Vagina (tissue), 2 donors: ENCODE measurements around the gene MARCHF6. TPM values are rescaled to one million over a fixed set of nuclear protein-coding genes. Genes with fewer than 3 reads are reported as not detected.
"Not testable (repeated sequence)": the region's sequence is repeated elsewhere in the genome, so short reads cannot be mapped to it uniquely, and the experiment has no call there.

Experiments used
- DNase-seq, 2 donors: peaks; one replicate each; pipeline ENCODE4 v3.0.0-alpha.2; 2017; ENCODE audit errors: extremely low spot score in 2 of 2
- H3K27ac ChIP-seq: fragments of 200-600 bp; sonication (generic); one replicate; pipeline ENCODE4 v1.5.1; 2019
- H3K27me3 ChIP-seq: fragments of 200-600 bp; sonication (generic); one replicate; pipeline ENCODE4 v1.5.1; 2019
- H3K36me3 ChIP-seq, 2 donors: fragments of 200-600 bp; sonication (generic); one replicate each; pipeline ENCODE4 v1.5.1; 2017 to 2019
- H3K4me1 ChIP-seq: fragments of 200-600 bp; sonication (generic); one replicate; pipeline ENCODE4 v1.5.1; 2019
- H3K4me3 ChIP-seq, 2 donors: fragments of 200-600 bp; sonication (generic); 1 replicate in 1 of 2; 2 replicates in 1 of 2; pipeline ENCODE4 v1.5.1; 2016 to 2019
- H3K9me3 ChIP-seq: fragments of 200-600 bp; sonication (generic); one replicate; pipeline ENCODE4 v1.5.1; 2019
- POLR2A ChIP-seq, 2 donors: fragments of 450-650 bp; IDR thresholded peaks; one replicate each; pipeline ENCODE4 v1.6.1; 2017; ENCODE audit warnings: antibody characterized with exemption in 2 of 2, mild to moderate bottlenecking in 2 of 2, moderate library complexity in 2 of 2
- POLR2AphosphoS5 ChIP-seq, 2 donors: sonication (generic); formaldehyde crosslinking; IDR thresholded peaks; one replicate each; pipeline ENCODE4 v1.9.0; 2017; ENCODE audit warnings: antibody characterized with exemption in 2 of 2, mild to moderate bottlenecking in 2 of 2, low read depth in 1 of 2; ENCODE audit not compliant: insufficient read depth in 1 of 2
- intact Hi-C: fragments of 100-400 bp; cut with DNase I; formaldehyde crosslinking; loops from one replicate; pipeline ENCODE4 v1.15.1; 2023
- total RNA-seq: library from RNA; depleted of rRNA; stranded (reverse); fragments of >200 nt; gene quantifications from one replicate; pipeline ENCODE4 v1.2.3, GENCODE V29; 2016
- TF ChIP-seq, protein P1 (sequence below), 3 experiments: fragments of 450-650 bp in 2 of 3; fragments of 200-600 bp in 1 of 3; sonication (generic) in 1 of 3; IDR thresholded peaks; one replicate each; pipeline ENCODE4 v1.5.1; 2017 to 2019; ENCODE audit warnings: antibody characterized with exemption in 3 of 3, mild to moderate bottlenecking in 2 of 3, moderate library complexity in 2 of 3

The MARCHF6 gene
- total RNA-seq, 1 donor from 2014 or later, result 68.8 TPM

- H3K9me3 ChIP-seq, result no peaks in the 10 kb centered on the region
- no peaks in the 10 kb centered on the region for H3K4me1 ChIP-seq
- DNase-seq, result no peak
- H3K36me3 ChIP-seq, result peaks cover 0 to 36% of the 10 kb centered on the region in 2 donors
- intact Hi-C loops, result no loop called here
- no peaks in the 10 kb centered on the region for H3K27me3 ChIP-seq
- no peak overlapping the region for H3K27ac ChIP-seq
- TF ChIP-seq POLR2AphosphoS5 (IDR thresholded peaks at IDR 0.05; ENCODE audit: insufficient read depth in 1 of 2, low read depth in 1 of 2), result no peak
- no peak for TF ChIP-seq POLR2A (IDR thresholded peaks at IDR 0.05)
- TF ChIP-seq, protein P1, sequence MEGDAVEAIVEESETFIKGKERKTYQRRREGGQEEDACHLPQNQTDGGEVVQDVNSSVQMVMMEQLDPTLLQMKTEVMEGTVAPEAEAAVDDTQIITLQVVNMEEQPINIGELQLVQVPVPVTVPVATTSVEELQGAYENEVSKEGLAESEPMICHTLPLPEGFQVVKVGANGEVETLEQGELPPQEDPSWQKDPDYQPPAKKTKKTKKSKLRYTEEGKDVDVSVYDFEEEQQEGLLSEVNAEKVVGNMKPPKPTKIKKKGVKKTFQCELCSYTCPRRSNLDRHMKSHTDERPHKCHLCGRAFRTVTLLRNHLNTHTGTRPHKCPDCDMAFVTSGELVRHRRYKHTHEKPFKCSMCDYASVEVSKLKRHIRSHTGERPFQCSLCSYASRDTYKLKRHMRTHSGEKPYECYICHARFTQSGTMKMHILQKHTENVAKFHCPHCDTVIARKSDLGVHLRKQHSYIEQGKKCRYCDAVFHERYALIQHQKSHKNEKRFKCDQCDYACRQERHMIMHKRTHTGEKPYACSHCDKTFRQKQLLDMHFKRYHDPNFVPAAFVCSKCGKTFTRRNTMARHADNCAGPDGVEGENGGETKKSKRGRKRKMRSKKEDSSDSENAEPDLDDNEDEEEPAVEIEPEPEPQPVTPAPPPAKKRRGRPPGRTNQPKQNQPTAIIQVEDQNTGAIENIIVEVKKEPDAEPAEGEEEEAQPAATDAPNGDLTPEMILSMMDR (IDR thresholded peaks at IDR 0.05), result no peak
- no peak overlapping the region for H3K4me3 ChIP-seq
Observed at GRCh38 chr5:10384483-10384882, 31.0 kb downstream of the MARCHF6 start.

- Histone ChIP-seq H3K36me3 (peaks cover 0 to 50% of the 10 kb centered on the region in 2 donors), H3K27me3 (no peaks in the 10 kb centered on the region), H3K4me3 (no peak overlapping the region), H3K27ac (no peak overlapping the region), H3K4me1 (no peaks in the 10 kb centered on the region), H3K9me3 (no peaks in the 10 kb centered on the region)
- DNase-seq, result no peak
- intact Hi-C loops, result no loop called here
- TF ChIP-seq POLR2A (IDR thresholded peaks at IDR 0.05) (no peak), POLR2AphosphoS5 (IDR thresholded peaks at IDR 0.05; ENCODE audit: insufficient read depth in 1 of 2, low read depth in 1 of 2) (no peak)
- TF ChIP-seq, protein P1 (IDR thresholded peaks at IDR 0.05), result no peak
Observed at GRCh38 chr5:10387690-10388089, 34.2 kb downstream of the MARCHF6 start.

GRCh38 chr5:10391130-10391529, 37.6 kb downstream of the MARCHF6 start:
- no peak overlapping the region for H3K27ac ChIP-seq
- intact Hi-C loops, result no loop called here
- peaks cover 0 to 69% of the 10 kb centered on the region in 2 donors for H3K36me3 ChIP-seq
- no peaks in the 10 kb centered on the region for H3K27me3 ChIP-seq
- TF ChIP-seq POLR2A (IDR thresholded peaks at IDR 0.05) (no peak), POLR2AphosphoS5 (IDR thresholded peaks at IDR 0.05; ENCODE audit: insufficient read depth in 1 of 2, low read depth in 1 of 2) (no peak)
- TF ChIP-seq, protein P1 (IDR thresholded peaks at IDR 0.05), result no peak
- no peak overlapping the region for H3K4me3 ChIP-seq
- DNase-seq, result no peak
- H3K9me3 ChIP-seq, result no peaks in the 10 kb centered on the region
- H3K4me1 ChIP-seq, result no peaks in the 10 kb centered on the region

- DNase-seq, intact Hi-C loops, H3K4me3 ChIP-seq, H3K4me1 ChIP-seq, H3K27ac ChIP-seq, H3K9me3 ChIP-seq, H3K27me3 ChIP-seq: not testable (repeated sequence)
- H3K36me3 ChIP-seq, result peaks cover 0 to 66% of the 10 kb centered on the region in 2 donors
Observed at GRCh38 chr5:10392567-10393328, 39.3 kb downstream of the MARCHF6 start.

DNA sequence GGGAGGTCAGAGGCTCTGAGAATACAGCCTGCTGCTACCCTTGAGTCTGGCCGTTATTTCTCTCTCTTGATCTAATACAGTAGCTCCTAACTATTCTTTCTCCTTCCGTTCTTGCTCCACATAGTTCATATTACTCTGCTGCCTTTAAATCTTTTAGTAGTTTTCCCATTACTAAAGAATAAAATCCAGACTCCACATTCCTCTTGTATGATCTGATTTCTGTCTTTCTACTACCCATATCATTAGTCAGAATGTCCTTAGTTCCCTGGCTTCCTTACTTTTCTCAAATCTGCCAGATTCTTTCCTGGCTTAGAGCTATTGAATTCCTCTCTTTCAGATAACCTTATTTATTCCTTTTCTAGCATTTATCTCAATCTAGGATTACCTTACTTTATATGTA, 40.0 kb downstream of the MARCHF6 start:
- TF ChIP-seq POLR2AphosphoS5 (IDR thresholded peaks at IDR 0.05; ENCODE audit: insufficient read depth in 1 of 2, low read depth in 1 of 2) (no peak), POLR2A (IDR thresholded peaks at IDR 0.05) (no peak)
- TF ChIP-seq, protein P1 (IDR thresholded peaks at IDR 0.05), result no peak
- peaks cover 0 to 66% of the 10 kb centered on the region in 2 donors for H3K36me3 ChIP-seq
- no peaks in the 10 kb centered on the region for H3K27me3 ChIP-seq
- no peak for DNase-seq
- no peaks in the 10 kb centered on the region for H3K9me3 ChIP-seq
- H3K4me3 ChIP-seq, result no peak overlapping the region
- intact Hi-C loops, result no loop called here
- no peaks in the 10 kb centered on the region for H3K4me1 ChIP-seq
- H3K27ac ChIP-seq, result no peak overlapping the region
